NCI-H69 (cell line): Measurements from ENCODE around the gene RPS23.
"Not testable (repeated sequence)": the region's sequence is repeated elsewhere in the genome, so short reads cannot be mapped to it uniquely, and the experiment has no call there.

Source experiments
- DNase-seq: peaks from one replicate; lab custom pipeline; 2025; lab: John Stamatoyannopoulos, UW

RPS23 gene

GRCh38 chr5:82290005-82290404 lies 11.9 kb upstream of the RPS23 start:
- peak; percentile 95 for DNase-seq

GRCh38 chr5:82287625-82288024 lies 9.5 kb upstream of the RPS23 start:
- no peak for DNase-seq

- no peak for DNase-seq
Measured at GRCh38 chr5:82285206-82285605, 7.1 kb upstream of the RPS23 start.

GRCh38 chr5:82283893-82284292 lies 5.7 kb upstream of the RPS23 start:
- DNase-seq, result no peak

GRCh38 chr5:82278711-82279370 lies 687 bp upstream of the RPS23 start:
- no peak for DNase-seq

GRCh38 chr5:82277613-82277986 lies 554 bp downstream of the RPS23 start:
- DNase-seq, result no peak

GRCh38 chr5:82276800-82277612 lies 1.1 kb downstream of the RPS23 start:
- no peak for DNase-seq

DNA sequence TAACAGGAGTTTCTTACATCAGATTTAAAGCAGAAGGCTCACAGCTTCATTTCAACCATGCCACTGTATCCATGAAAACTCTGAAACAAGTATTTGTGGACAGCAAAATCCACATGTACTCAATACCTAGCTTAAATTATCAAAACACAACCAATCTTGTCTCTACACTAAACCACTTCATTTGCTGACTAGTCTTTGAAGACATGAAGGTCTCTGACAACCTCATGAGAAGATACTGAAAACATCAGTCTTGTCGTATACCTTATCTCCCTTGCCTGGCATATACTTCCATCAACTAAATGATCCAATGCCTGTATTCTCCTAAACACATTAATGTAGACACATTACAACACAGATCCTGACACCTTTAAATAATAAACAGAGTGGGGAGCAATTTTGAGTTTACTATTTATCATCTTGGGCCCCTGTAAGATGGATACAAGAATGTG lies 2.9 kb downstream of the RPS23 start:
- DNase-seq, result no peak

DNA sequence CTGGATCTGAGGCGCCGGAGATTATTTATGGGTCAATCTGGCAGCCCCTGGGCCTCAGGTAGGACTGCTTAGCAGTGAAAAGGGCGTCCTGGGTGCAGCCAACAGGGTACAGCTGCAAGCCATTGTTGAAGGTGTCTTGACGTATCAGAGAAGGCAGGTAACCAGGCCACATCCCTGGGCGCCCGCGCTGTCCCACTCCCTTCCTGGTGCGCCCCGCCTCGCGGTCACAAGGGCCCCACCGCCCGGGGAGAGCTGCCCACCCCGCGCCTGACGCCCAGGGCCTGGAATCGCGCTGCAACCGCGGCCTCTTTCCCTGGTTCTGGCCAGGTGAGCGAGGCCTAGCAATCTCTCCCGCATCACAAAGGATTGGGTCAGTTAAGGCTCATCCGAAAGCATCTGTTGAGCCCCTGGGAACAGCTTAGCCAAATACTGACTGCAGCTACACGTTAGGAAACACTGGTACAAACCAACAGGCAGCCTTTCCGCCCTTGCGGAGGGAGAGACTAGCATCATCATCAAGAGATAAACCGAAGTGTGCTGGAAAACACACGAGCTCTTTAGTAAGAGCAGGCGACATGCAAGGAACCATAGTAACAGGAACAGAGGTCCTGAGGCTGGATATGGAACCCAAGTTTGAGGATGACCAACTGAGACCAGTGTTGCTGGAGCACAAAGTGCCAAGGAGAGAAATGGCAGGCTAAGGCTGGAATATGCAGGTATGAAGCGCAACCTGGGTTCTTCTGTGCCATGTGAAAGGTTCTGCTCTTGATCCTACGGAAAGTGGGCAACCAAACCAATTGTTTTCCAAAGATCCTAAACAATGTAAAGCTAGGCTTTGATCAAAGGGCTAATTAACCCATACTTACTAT lies 3.6 kb downstream of the RPS23 start:
- DNase-seq, result no peak

- not testable (repeated sequence) for DNase-seq
Measured at GRCh38 chr5:82273426-82273825, 4.7 kb downstream of the RPS23 start.

- DNase-seq, result not testable (repeated sequence)
Measured at GRCh38 chr5:82272571-82273356, 5.4 kb downstream of the RPS23 start.

- DNase-seq, result not testable (repeated sequence)
Measured at GRCh38 chr5:82269363-82269762, 8.8 kb downstream of the RPS23 start.

GRCh38 chr5:82267297-82267933 lies 10.7 kb downstream of the RPS23 start:
- DNase-seq, result not testable (repeated sequence)

GRCh38 chr5:82265047-82265446 lies 13.1 kb downstream of the RPS23 start:
- DNase-seq, result no peak

DNA sequence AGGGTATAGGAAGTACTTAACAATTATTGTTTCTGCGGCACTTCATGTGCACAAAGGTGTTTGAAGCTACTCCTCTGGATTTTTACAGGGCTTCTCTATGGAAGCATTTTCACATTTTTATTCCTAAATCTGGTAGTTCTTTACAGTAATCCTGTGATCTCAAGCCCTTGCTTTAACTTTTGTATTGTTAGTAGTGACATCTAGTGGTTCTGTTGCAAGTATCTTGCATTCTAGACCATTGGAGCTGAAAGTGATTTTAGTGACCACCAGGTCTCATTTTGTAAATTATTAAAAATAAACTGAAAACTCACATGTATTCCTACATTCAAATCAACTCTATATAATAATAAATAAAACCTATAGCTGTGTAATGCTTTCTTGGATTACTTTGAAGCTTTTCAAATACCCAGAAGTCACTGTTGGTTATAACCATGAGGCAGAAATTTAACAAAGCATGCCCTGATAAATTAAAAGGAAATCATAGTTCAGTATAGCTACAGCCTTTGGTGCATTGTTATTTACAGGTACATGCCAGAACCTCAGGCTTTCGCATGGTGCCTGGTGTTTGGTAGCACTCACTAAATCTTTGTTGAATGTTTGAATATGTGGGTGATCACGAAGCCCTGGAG lies 18.9 kb downstream of the RPS23 start:
- peak; percentile 49 for DNase-seq

GRCh38 chr5:82257729-82258128 lies 20.4 kb downstream of the RPS23 start:
- DNase-seq, result no peak

- DNase-seq, result no peak
Measured at GRCh38 chr5:82257247-82257646, 20.9 kb downstream of the RPS23 start.

- no peak for DNase-seq
Measured at GRCh38 chr5:82255844-82256243, 22.3 kb downstream of the RPS23 start.

DNA sequence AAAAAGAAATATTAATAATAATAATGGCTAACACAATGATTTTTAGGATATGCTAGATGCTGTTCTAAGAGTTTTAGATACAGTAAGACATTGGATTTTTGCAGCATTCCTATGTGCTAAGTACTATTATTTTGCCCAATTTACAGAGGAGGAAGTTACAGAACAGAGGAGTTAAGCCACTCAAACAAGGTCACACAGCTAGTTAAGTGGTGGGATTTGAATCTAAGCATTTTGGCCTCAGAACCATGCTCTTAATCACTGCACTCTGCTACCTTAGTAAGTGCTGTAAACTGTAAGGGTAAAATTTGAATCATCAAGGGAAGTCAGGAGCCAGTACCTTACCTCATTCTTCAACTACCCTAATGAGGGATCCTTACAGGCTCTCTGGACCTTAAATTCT lies 25.4 kb downstream of the RPS23 start:
- no peak for DNase-seq

GRCh38 chr5:82246960-82247574 lies 31.1 kb downstream of the RPS23 start:
- DNase-seq, result no peak
